Natural killer cell treated with Interleukin-12 subunit alpha and Interleukin-12 subunit beta and Interleukin-15 and Interleukin-18, amount 100 ng/mL, for 72 hours (primary cell): ENCODE measurements around the gene HIKESHI. TPM values are rescaled to one million over a fixed set of nuclear protein-coding genes. Genes with fewer than 3 reads are reported as not detected.
"Not testable (repeated sequence)": the region's sequence is repeated elsewhere in the genome, so short reads cannot be mapped to it uniquely, and the experiment has no call there.

ENCODE experiments used
- ATAC-seq, 2 donors: fragments of 150-1000 bp; cut with Tn5 transposase in 1 of 2; sonication (Bioruptor Pico), chemical (Tn5 transposase) in 1 of 2; 2 replicates each; pipeline ENCODE4 v1.10.0; 2021
- DNase-seq: peaks from one replicate; pipeline ENCODE4 v3.0.0; 2022; ENCODE audit warnings: low spot score
- H3K27ac Mint-ChIP-seq, 2 donors: 1 replicate in 1 of 2; 2 replicates in 1 of 2; pipeline ENCODE4 v1.8.0; 2022; ENCODE audit warnings: mixed read lengths in 2 of 2, mild to moderate bottlenecking in 1 of 2, moderate library complexity in 1 of 2
- H3K27me3 Mint-ChIP-seq, 2 donors: 1 replicate in 1 of 2; 2 replicates in 1 of 2; pipeline ENCODE4 v1.8.0; 2022; ENCODE audit warnings: mixed read lengths in 2 of 2
- H3K36me3 Mint-ChIP-seq: one replicate; pipeline ENCODE4 v1.8.0; 2022; ENCODE audit warnings: mixed read lengths
- H3K4me1 Mint-ChIP-seq, 2 donors: 1 replicate in 1 of 2; 2 replicates in 1 of 2; pipeline ENCODE4 v1.8.0; 2022; ENCODE audit warnings: low read depth in 2 of 2, mixed read lengths in 2 of 2, mild to moderate bottlenecking in 1 of 2
- H3K4me3 Mint-ChIP-seq: one replicate; pipeline ENCODE4 v1.8.0; 2022; ENCODE audit warnings: mixed read lengths
- H3K9me3 Mint-ChIP-seq: 2 replicates; pipeline ENCODE4 v1.8.0; 2022; ENCODE audit warnings: mixed read lengths
- total RNA-seq, 2 donors: library from RNA; stranded (reverse); gene quantifications; one replicate each; pipeline ENCODE4 v1.2.3, GENCODE V29; 2022

HIKESHI gene
- total RNA-seq, 2 donors from 2014 or later = 42.7 to 64.3 TPM

GRCh38 chr11:86278226-86278625 lies 23.8 kb upstream of the HIKESHI start:
- H3K27me3 Mint-ChIP-seq = no peaks in the 10 kb centered on the region
- H3K36me3 Mint-ChIP-seq = peaks cover 59% of the 10 kb centered on the region
- DNase-seq (no peak), ATAC-seq (no peak)
- peak overlapping the region in 1 of 2 donors; percentile 76 for H3K27ac Mint-ChIP-seq
- no peak overlapping the region for H3K4me3 Mint-ChIP-seq
- H3K9me3 Mint-ChIP-seq = peaks cover 2% of the 10 kb centered on the region
- H3K4me1 Mint-ChIP-seq = peaks cover 52 to 61% of the 10 kb centered on the region in 2 donors

- Mint-ChIP-seq H3K4me1 (peaks cover 44 to 64% of the 10 kb centered on the region in 2 donors), H3K36me3 (peaks cover 51% of the 10 kb centered on the region), H3K9me3 (peaks cover 2% of the 10 kb centered on the region), H3K27ac (peak overlapping the region in 1 of 2 donors; percentile 76), H3K4me3 (no peak overlapping the region), H3K27me3 (no peaks in the 10 kb centered on the region)
- DNase-seq = no peak
- ATAC-seq = no peak
Observed at GRCh38 chr11:86279747-86280146, 22.3 kb upstream of the HIKESHI start.

- no peaks in the 10 kb centered on the region for H3K9me3 Mint-ChIP-seq
- DNase-seq (no peak), ATAC-seq (no peak)
- H3K27ac Mint-ChIP-seq = peak overlapping the region; percentile 83 to 94
- peaks cover 13% of the 10 kb centered on the region for H3K36me3 Mint-ChIP-seq
- H3K4me1 Mint-ChIP-seq = peaks cover 51 to 57% of the 10 kb centered on the region in 2 donors
- no peaks in the 10 kb centered on the region for H3K27me3 Mint-ChIP-seq
- peak overlapping the region; percentile 72 for H3K4me3 Mint-ChIP-seq
Observed at GRCh38 chr11:86287468-86287796, 14.6 kb upstream of the HIKESHI start.

- H3K4me3 Mint-ChIP-seq = peak overlapping the region; percentile 87
- H3K36me3 Mint-ChIP-seq = peaks cover 11% of the 10 kb centered on the region
- H3K27ac Mint-ChIP-seq = peak overlapping the region; percentile 83 to 94
- no peaks in the 10 kb centered on the region for H3K27me3 Mint-ChIP-seq
- ATAC-seq (peak in 1 of 2 donors; percentile 19), DNase-seq (no peak)
- peaks cover 4% of the 10 kb centered on the region for H3K9me3 Mint-ChIP-seq
- H3K4me1 Mint-ChIP-seq = peaks cover 55% of the 10 kb centered on the region in 2 donors
Observed at GRCh38 chr11:86288776-86289507, 13.1 kb upstream of the HIKESHI start.

- H3K9me3 Mint-ChIP-seq, DNase-seq, H3K27me3 Mint-ChIP-seq, ATAC-seq: not testable (repeated sequence)
- H3K4me3 Mint-ChIP-seq = peak overlapping the region; percentile 87
- peaks cover 15% of the 10 kb centered on the region for H3K36me3 Mint-ChIP-seq
- peaks cover 57 to 62% of the 10 kb centered on the region in 2 donors for H3K4me1 Mint-ChIP-seq
- peak overlapping the region; percentile 83 to 94 for H3K27ac Mint-ChIP-seq
Observed at GRCh38 chr11:86289508-86290280, 12.3 kb upstream of the HIKESHI start.

GRCh38 chr11:86291466-86292262 lies 10.4 kb upstream of the HIKESHI start:
- H3K9me3 Mint-ChIP-seq = peaks cover 4% of the 10 kb centered on the region
- no peaks in the 10 kb centered on the region for H3K27me3 Mint-ChIP-seq
- peaks cover 16% of the 10 kb centered on the region for H3K36me3 Mint-ChIP-seq
- peak overlapping the region; percentile 75 for H3K4me3 Mint-ChIP-seq
- peak overlapping the region; percentile 84 to 94 for H3K27ac Mint-ChIP-seq
- DNase-seq (peak; percentile 77), ATAC-seq (peak in 1 of 2 donors; percentile 39)
- peaks cover 56 to 62% of the 10 kb centered on the region in 2 donors for H3K4me1 Mint-ChIP-seq

GRCh38 chr11:86292912-86293616 lies 9.0 kb upstream of the HIKESHI start:
- H3K27me3 Mint-ChIP-seq = no peaks in the 10 kb centered on the region
- ATAC-seq (peak; percentile 89 to 90), DNase-seq (peak; percentile 76)
- peak overlapping the region; percentile 84 to 94 for H3K27ac Mint-ChIP-seq
- peak overlapping the region; percentile 79 for H3K4me3 Mint-ChIP-seq
- H3K36me3 Mint-ChIP-seq = peaks cover 20% of the 10 kb centered on the region
- peaks cover 4% of the 10 kb centered on the region for H3K9me3 Mint-ChIP-seq
- H3K4me1 Mint-ChIP-seq = peaks cover 51 to 55% of the 10 kb centered on the region in 2 donors

- ATAC-seq = no peak
- no peak for DNase-seq
- H3K4me1 Mint-ChIP-seq = peaks cover 44 to 45% of the 10 kb centered on the region in 2 donors
- H3K4me3 Mint-ChIP-seq = peak overlapping the region; percentile 60
- H3K9me3 Mint-ChIP-seq = peaks cover 4% of the 10 kb centered on the region
- H3K27me3 Mint-ChIP-seq = peaks cover 0 to under 1% of the 10 kb centered on the region in 2 donors
- H3K27ac Mint-ChIP-seq = peak overlapping the region; percentile 84 to 94
- H3K36me3 Mint-ChIP-seq = peaks cover 20% of the 10 kb centered on the region
Observed at GRCh38 chr11:86294026-86294425, 8.0 kb upstream of the HIKESHI start.

GRCh38 chr11:86301742-86302091 lies 323 bp upstream of the HIKESHI start:
- Mint-ChIP-seq H3K36me3 (peaks cover 4% of the 10 kb centered on the region), H3K4me1 (peaks cover 20 to 22% of the 10 kb centered on the region in 2 donors), H3K4me3 (peak overlapping the region; percentile 92), H3K27ac (peak overlapping the region; percentile 94 to 100), H3K9me3 (no peaks in the 10 kb centered on the region), H3K27me3 (peaks cover 0 to 8% of the 10 kb centered on the region in 2 donors)
- ATAC-seq = no peak
- DNase-seq = no peak

GRCh38 chr11:86303257-86303656 lies 1.2 kb downstream of the HIKESHI start:
- Mint-ChIP-seq H3K36me3 (no peaks in the 10 kb centered on the region), H3K9me3 (no peaks in the 10 kb centered on the region), H3K27ac (peak overlapping the region; percentile 94 to 100), H3K4me1 (peaks cover 20 to 22% of the 10 kb centered on the region in 2 donors), H3K4me3 (peak overlapping the region; percentile 92), H3K27me3 (peaks cover 0 to 8% of the 10 kb centered on the region in 2 donors)
- ATAC-seq (no peak), DNase-seq (no peak)

- H3K9me3 Mint-ChIP-seq, DNase-seq, H3K27me3 Mint-ChIP-seq, H3K27ac Mint-ChIP-seq, ATAC-seq, H3K4me3 Mint-ChIP-seq: not testable (repeated sequence)
- Mint-ChIP-seq H3K4me1 (peaks cover 33 to 34% of the 10 kb centered on the region in 2 donors), H3K36me3 (peaks cover 22% of the 10 kb centered on the region)
Observed at GRCh38 chr11:86308710-86309109, 6.7 kb downstream of the HIKESHI start.

GRCh38 chr11:86313793-86314192 lies 11.8 kb downstream of the HIKESHI start:
- no peaks in the 10 kb centered on the region for H3K9me3 Mint-ChIP-seq
- no peak overlapping the region for H3K4me3 Mint-ChIP-seq
- peaks cover 36 to 37% of the 10 kb centered on the region in 2 donors for H3K4me1 Mint-ChIP-seq
- peaks cover 29% of the 10 kb centered on the region for H3K36me3 Mint-ChIP-seq
- peak overlapping the region in 1 of 2 donors; percentile 60 for H3K27ac Mint-ChIP-seq
- no peak for ATAC-seq
- no peaks in the 10 kb centered on the region for H3K27me3 Mint-ChIP-seq
- no peak for DNase-seq

- Mint-ChIP-seq H3K9me3 (no peaks in the 10 kb centered on the region), H3K27ac (no peak overlapping the region), H3K4me3 (no peak overlapping the region), H3K36me3 (peaks cover 24% of the 10 kb centered on the region), H3K27me3 (no peaks in the 10 kb centered on the region), H3K4me1 (peaks cover 29 to 30% of the 10 kb centered on the region in 2 donors)
- ATAC-seq (no peak), DNase-seq (no peak)
Observed at GRCh38 chr11:86314636-86315035, 12.6 kb downstream of the HIKESHI start.
